Osteoblast (primary cell): Measurements from ENCODE around the gene ZNHIT1. TPM values are rescaled to one million over a fixed set of nuclear protein-coding genes. Genes with fewer than 3 reads are reported as not detected.
"Not testable (repeated sequence)": the region's sequence is repeated elsewhere in the genome, so short reads cannot be mapped to it uniquely, and the experiment has no call there.

Experiments
- DNase-seq: peaks from one replicate; pipeline ENCODE4 v3.0.0; 2011; ENCODE audit warnings: low spot score, mixed read lengths; ENCODE audit not compliant: insufficient read length; ENCODE audit errors: missing footprints
- H2AFZ ChIP-seq: 2 replicates; pipeline ENCODE4 v1.6.0; 2011; ENCODE audit warnings: mild to moderate bottlenecking, low read length
- H3K27ac ChIP-seq: 2 replicates; pipeline ENCODE4 v1.5.1; 2011; ENCODE audit warnings: mild to moderate bottlenecking, low read depth, low read length, moderate library complexity
- H3K27me3 ChIP-seq: 2 replicates; pipeline ENCODE4 v1.6.0; 2012; ENCODE audit warnings: mild to moderate bottlenecking, control low read depth, inconsistent platforms, low read length, moderate library complexity; ENCODE audit not compliant: insufficient read depth
- H3K36me3 ChIP-seq: 2 replicates; pipeline ENCODE4 v1.5.1; 2011; ENCODE audit warnings: mild to moderate bottlenecking, low read length, control low read depth, moderate library complexity; ENCODE audit not compliant: insufficient read depth
- H3K4me1 ChIP-seq: 2 replicates; pipeline ENCODE4 v1.5.1; 2011; ENCODE audit warnings: mild to moderate bottlenecking, low read length, control low read depth, moderate library complexity; ENCODE audit not compliant: insufficient read depth
- H3K4me2 ChIP-seq: 2 replicates; pipeline ENCODE4 v1.6.0; 2011; ENCODE audit warnings: mild to moderate bottlenecking, low read length; ENCODE audit not compliant: insufficient read depth
- H3K4me3 ChIP-seq: fragments of 200-600 bp; sonication (generic); 3 replicates; pipeline ENCODE4 v1.5.1; 2012; ENCODE audit warnings: mild to moderate bottlenecking, low read length, inconsistent platforms; ENCODE audit not compliant: insufficient read depth
- H3K79me2 ChIP-seq: 2 replicates; pipeline ENCODE4 v1.6.0; 2012; ENCODE audit warnings: mild to moderate bottlenecking, low read length, control low read depth, inconsistent platforms; ENCODE audit not compliant: insufficient read depth
- H3K9me3 ChIP-seq: 2 replicates; pipeline ENCODE4 v1.5.1; 2011; ENCODE audit warnings: low read depth, low read length, control low read depth
- H4K20me1 ChIP-seq: 2 replicates; pipeline ENCODE4 v1.6.0; 2012; ENCODE audit warnings: mild to moderate bottlenecking, low read length, control low read depth; ENCODE audit not compliant: insufficient read depth
- total RNA-seq: library from RNA; depleted of rRNA; stranded (reverse); fragments of >200 nt; gene quantifications from 2 replicates; pipeline ENCODE4 v1.2.3, GENCODE V29; 2012
- TF ChIP-seq, protein P1 (sequence below): IDR thresholded peaks from 2 replicates; pipeline ENCODE4 v1.5.1; 2011; ENCODE audit warnings: mild to moderate bottlenecking, low read depth, low read length, moderate library complexity; ENCODE audit errors: extremely low read depth

The ZNHIT1 gene
- total RNA-seq, 1 donor = 64.4 TPM

DNA sequence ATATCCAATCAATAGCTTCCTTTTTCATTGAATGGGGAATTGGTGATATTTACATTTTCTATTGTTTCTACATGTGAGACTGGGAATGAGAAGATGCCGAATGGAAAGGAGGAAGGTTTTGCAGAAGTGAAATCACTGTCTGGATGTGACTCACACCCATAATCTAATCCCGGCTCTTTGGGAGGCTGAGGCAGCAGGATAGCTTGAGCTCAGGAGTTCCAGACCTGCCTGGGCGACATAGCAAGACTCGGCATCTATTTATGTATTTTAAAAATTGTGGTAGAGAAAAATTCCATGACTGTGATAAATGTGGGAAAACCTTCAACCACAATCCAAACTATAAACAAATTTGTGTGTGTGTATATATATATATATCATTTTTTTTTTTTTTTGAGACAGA is 37.8 kb downstream of the ZNHIT1 start:
- DNase-seq = peak; percentile 44
- H3K79me2 ChIP-seq = peaks cover 12% of the 10 kb centered on the region
- TF ChIP-seq, protein P1, sequence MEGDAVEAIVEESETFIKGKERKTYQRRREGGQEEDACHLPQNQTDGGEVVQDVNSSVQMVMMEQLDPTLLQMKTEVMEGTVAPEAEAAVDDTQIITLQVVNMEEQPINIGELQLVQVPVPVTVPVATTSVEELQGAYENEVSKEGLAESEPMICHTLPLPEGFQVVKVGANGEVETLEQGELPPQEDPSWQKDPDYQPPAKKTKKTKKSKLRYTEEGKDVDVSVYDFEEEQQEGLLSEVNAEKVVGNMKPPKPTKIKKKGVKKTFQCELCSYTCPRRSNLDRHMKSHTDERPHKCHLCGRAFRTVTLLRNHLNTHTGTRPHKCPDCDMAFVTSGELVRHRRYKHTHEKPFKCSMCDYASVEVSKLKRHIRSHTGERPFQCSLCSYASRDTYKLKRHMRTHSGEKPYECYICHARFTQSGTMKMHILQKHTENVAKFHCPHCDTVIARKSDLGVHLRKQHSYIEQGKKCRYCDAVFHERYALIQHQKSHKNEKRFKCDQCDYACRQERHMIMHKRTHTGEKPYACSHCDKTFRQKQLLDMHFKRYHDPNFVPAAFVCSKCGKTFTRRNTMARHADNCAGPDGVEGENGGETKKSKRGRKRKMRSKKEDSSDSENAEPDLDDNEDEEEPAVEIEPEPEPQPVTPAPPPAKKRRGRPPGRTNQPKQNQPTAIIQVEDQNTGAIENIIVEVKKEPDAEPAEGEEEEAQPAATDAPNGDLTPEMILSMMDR = no peak

DNA sequence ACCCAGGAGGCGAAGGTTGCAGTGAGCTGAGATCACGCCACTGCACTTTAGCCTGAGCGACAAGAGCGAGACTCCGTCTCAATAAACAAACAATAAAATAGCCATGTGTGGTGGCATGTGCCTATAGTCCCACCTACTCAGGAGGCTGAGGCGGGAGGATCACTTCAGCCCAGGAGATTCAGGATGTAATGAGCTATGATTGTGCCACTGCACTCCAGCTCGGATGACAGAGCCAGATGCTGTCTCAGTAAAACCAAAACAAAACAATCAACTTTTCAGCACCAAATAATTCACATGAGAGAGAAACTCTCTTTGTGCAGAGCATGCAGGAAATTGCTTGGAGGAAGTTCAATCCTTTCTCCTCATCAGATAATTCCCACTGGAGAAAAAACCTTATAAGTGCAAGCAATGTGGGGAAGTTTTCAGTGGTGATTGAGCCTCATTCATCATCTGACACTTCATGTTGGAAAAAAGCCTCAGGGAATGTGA is 40.3 kb downstream of the ZNHIT1 start:
- no peak overlapping the region for H3K4me2 ChIP-seq
- H3K27me3 ChIP-seq = no peaks in the 10 kb centered on the region
- H3K4me3 ChIP-seq = no peak overlapping the region
- H2AFZ ChIP-seq = no peak overlapping the region
- TF ChIP-seq, protein P1 = no peak
- H3K27ac ChIP-seq = no peak overlapping the region
- H3K36me3 ChIP-seq = no peaks in the 10 kb centered on the region
- H3K79me2 ChIP-seq = no peaks in the 10 kb centered on the region
- H3K4me1 ChIP-seq = no peaks in the 10 kb centered on the region
- no peak for DNase-seq
- no peaks in the 10 kb centered on the region for H4K20me1 ChIP-seq
- no peaks in the 10 kb centered on the region for H3K9me3 ChIP-seq

More for the DNA sequence above, 37.8 kb downstream of the ZNHIT1 start:
- H3K36me3 ChIP-seq = no peaks in the 10 kb centered on the region
- H3K4me2 ChIP-seq = no peak overlapping the region
- no peak overlapping the region for H2AFZ ChIP-seq
- H4K20me1 ChIP-seq = peaks cover 3% of the 10 kb centered on the region
- no peak overlapping the region for H3K27ac ChIP-seq
- peaks cover 8% of the 10 kb centered on the region for H3K4me1 ChIP-seq
- H3K9me3 ChIP-seq = no peaks in the 10 kb centered on the region
- no peak overlapping the region for H3K4me3 ChIP-seq
- no peaks in the 10 kb centered on the region for H3K27me3 ChIP-seq

DNA sequence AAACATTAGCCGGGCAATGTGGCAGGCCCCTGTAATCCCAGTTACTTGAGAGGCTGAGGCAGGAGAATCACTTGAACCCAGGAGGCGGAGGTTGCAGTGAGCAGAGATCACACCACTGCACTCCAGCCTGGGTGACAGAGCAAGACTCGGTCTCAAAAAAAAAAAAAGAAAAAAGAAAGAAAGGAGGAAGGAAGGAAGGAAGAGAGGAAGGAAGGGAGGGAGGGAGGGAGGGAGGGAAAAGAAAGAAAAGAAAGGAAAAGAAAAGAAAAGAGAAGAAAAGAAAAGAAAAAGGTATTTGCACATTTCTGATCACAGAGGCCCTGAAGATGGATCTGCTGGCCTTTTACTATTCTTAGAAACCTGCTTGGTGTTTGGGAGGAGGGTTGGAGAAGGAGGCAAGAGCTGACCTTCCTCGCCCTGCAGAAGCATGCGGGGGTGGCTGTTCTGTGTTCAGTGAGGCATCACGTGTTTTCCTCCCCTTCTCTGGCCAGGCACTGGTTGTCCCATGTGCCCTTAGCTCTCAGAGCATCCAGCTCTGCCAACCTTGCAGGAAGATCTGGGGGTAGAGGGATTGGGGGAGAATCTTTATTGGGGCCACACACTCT is 46.2 kb downstream of the ZNHIT1 start:
- H3K9me3 ChIP-seq, H3K27me3 ChIP-seq, H3K79me2 ChIP-seq, H3K36me3 ChIP-seq, H3K4me2 ChIP-seq, H3K4me1 ChIP-seq, H4K20me1 ChIP-seq, H3K27ac ChIP-seq, H3K4me3 ChIP-seq: not testable (repeated sequence)
- DNase-seq = peak; percentile 45
- peak overlapping the region; percentile 56 for H2AFZ ChIP-seq

DNA sequence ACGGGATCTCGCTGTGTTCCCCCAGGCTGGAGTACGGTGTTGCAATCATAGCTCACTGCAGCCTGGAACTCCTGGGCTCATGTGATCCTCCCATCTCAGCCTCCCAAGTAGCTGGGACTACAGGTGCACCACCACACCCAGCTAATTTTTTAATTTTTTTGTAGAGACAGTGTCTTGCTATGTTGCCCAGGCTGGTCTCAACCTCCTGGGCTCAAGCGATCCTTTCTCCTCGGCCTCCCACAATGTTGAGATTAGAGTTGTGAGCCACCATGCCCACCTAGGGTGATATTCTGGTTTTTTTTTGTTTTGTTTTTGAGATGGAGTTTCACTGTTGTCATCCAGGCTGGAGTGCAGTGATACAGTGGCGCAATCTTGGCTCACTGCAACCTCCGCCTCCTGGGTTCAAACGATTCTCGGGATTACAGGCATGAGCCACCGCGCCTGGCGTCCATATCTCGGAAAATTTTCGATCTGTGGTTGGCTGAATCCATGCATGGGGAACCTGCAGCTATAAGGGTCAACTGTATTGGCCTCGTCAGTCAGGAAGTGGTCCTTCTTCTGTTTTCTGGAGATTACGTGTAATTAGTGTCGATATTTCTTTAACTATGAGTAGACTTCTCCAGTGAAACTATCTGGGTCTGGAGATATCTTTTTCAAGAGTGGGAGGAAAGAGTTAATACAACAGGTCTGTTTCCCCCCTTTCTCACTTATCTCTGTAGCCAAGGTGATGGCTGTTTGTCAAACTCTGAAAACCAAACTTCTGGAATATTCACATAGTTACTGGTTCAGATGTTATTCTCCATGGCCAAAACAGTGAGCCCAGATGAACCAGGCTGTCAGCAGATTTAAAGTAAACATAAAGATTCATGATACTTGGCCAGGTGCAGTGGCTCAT is 47.9 kb downstream of the ZNHIT1 start:
- Histone ChIP-seq H3K4me2 (no peak overlapping the region), H3K79me2 (no peaks in the 10 kb centered on the region), H3K36me3 (no peaks in the 10 kb centered on the region), H3K4me1 (peaks cover 2% of the 10 kb centered on the region), H4K20me1 (no peaks in the 10 kb centered on the region), H2AFZ (no peak overlapping the region), H3K27me3 (no peaks in the 10 kb centered on the region), H3K4me3 (no peak overlapping the region), H3K27ac (no peak overlapping the region), H3K9me3 (no peaks in the 10 kb centered on the region)
- TF ChIP-seq, protein P1 = no peak
- no peak for DNase-seq
